Measurements from ENCODE around the gene TULP4.

TULP4 gene

DNA sequence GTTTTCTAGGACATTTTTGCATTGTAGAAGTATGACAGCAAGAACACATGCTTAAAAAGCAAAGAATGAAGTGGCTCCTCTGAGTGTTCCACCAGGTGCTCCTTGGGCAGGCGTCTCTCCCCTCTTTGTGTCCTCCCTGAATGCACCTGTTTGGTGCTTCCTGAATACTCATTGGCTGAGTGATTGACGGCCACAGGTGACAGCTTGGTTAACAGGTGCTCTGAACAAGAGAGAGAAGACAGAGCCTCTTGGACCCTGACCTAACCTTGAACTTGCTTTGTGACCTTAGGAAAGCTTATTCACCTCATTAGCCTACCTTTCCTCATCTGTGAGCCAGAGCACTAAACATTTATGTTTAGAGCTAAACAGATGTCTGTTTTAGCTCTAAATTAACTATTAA lies 93.7 kb downstream of the TULP4 start:
- no peak for DNase-seq (ENCODE audit: low read depth, low spot score)
- no peaks in the 10 kb centered on the region for H3K36me3 ChIP-seq (ENCODE audit: control insufficient read depth, insufficient read depth, low read length)
- H3K27me3 ChIP-seq (ENCODE audit: control insufficient read depth, insufficient read depth, low read length): no peaks in the 10 kb centered on the region
- no peaks in the 10 kb centered on the region for H3K4me1 ChIP-seq (ENCODE audit: control insufficient read depth, insufficient read depth, low read length)
- H3K27ac ChIP-seq (ENCODE audit: low read length): no peak overlapping the region
- no CpG with 5 or more reads among the region's 2 CpGs for WGBS (ENCODE audit: insufficient coverage, insufficient read length)
- H3K9me3 ChIP-seq (ENCODE audit: control insufficient read depth, insufficient read depth, low read length): no peaks in the 10 kb centered on the region
- no peak overlapping the region for H3K4me3 ChIP-seq (ENCODE audit: low read length)

DNA sequence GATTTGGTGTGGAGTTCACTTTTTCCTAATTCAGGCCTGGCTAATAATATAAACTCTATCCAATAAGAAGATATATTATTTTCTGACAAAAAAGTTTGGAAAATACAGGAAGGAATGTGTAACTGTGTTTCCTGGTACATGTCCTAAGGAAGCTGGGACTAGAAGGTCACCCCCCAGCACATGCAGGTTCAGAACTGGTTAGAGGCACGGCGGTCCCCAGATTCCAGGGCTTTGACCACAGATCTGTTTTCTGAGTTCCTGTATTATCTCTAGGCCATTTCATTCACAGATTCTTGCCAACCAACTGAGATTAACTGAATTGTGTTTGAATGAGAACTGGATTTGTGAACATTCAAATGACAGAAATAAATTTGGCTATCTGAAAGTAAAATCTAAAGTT lies 94.5 kb downstream of the TULP4 start:
- H3K27me3 ChIP-seq (ENCODE audit: control insufficient read depth, insufficient read depth, low read length): no peaks in the 10 kb centered on the region
- H3K27ac ChIP-seq (ENCODE audit: low read length): no peak overlapping the region
- H3K36me3 ChIP-seq (ENCODE audit: control insufficient read depth, insufficient read depth, low read length): no peaks in the 10 kb centered on the region
- no peaks in the 10 kb centered on the region for H3K4me1 ChIP-seq (ENCODE audit: control insufficient read depth, insufficient read depth, low read length)
- no peaks in the 10 kb centered on the region for H3K9me3 ChIP-seq (ENCODE audit: control insufficient read depth, insufficient read depth, low read length)
- no CpG with 5 or more reads among the region's 2 CpGs for WGBS (ENCODE audit: insufficient coverage, insufficient read length)
- H3K4me3 ChIP-seq (ENCODE audit: low read length): no peak overlapping the region
- no peak for DNase-seq (ENCODE audit: low read depth, low spot score)

GRCh38 chr6:158408013-158408412 lies 95.7 kb downstream of the TULP4 start:
- no peaks in the 10 kb centered on the region for H3K36me3 ChIP-seq (ENCODE audit: control insufficient read depth, insufficient read depth, low read length)
- H3K9me3 ChIP-seq (ENCODE audit: control insufficient read depth, insufficient read depth, low read length): no peaks in the 10 kb centered on the region
- no peaks in the 10 kb centered on the region for H3K4me1 ChIP-seq (ENCODE audit: control insufficient read depth, insufficient read depth, low read length)
- no CpG with 5 or more reads among the region's 9 CpGs for WGBS (ENCODE audit: insufficient coverage, insufficient read length)
- H3K27ac ChIP-seq (ENCODE audit: low read length): no peak overlapping the region
- H3K27me3 ChIP-seq (ENCODE audit: control insufficient read depth, insufficient read depth, low read length): no peaks in the 10 kb centered on the region
- DNase-seq (ENCODE audit: low read depth, low spot score): no peak
- H3K4me3 ChIP-seq (ENCODE audit: low read length): no peak overlapping the region

DNA sequence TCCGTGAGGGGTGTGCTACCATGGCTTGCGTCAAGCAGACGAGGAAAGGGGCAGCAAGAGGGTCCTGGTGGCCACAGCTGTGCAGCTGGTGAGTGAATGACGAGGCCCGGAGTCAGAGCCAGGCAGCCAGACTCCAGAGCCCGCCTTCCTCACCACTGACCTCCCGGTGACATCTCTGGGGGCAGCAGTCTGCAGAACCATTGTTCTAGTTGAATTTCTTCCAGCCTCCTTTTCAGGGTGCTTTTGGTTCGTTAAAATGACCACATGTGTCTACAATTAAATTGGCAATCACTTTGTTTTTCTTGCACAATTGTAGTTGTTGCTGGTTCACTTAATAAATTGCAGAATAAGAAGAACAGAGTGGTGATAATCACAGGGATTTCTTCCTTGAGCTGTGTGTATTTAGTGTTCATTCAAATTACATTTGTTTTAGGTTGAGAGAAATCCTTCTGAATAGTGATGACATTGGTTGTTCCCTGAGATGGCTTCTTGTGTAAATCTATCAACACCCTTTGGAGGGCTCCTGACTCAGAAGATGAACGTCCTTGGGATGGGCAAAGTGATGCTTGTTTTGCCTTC lies 96.4 kb downstream of the TULP4 start:
- Histone ChIP-seq H3K36me3 (ENCODE audit: control insufficient read depth, insufficient read depth, low read length) (no peaks in the 10 kb centered on the region), H3K9me3 (ENCODE audit: control insufficient read depth, insufficient read depth, low read length) (no peaks in the 10 kb centered on the region), H3K4me1 (ENCODE audit: control insufficient read depth, insufficient read depth, low read length) (no peaks in the 10 kb centered on the region), H3K27ac (ENCODE audit: low read length) (no peak overlapping the region), H3K27me3 (ENCODE audit: control insufficient read depth, insufficient read depth, low read length) (no peaks in the 10 kb centered on the region), H3K4me3 (ENCODE audit: low read length) (no peak overlapping the region)
- no peak for DNase-seq (ENCODE audit: low read depth, low spot score)
- WGBS (ENCODE audit: insufficient coverage, insufficient read length): no CpG with 5 or more reads among the region's 9 CpGs

DNA sequence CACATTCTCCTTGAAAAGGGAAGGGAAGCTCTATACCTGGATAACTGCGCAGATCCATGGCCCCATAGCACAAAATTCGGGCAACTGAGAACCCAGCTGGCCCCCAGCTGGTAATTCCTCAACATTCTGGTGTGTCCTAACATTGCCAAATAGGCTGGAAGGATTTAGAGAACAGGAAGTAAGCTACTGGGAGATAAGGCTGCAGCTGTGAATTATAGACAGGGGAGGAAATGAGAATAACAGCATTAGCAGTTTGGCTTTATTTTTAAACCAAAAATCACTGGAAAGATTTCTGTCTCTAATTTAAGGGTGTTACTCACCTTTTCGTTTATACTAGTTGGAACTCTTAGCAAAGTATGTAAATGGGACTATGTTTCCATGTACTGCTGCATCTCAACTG lies 97.2 kb downstream of the TULP4 start:
- Histone ChIP-seq H3K9me3 (ENCODE audit: control insufficient read depth, insufficient read depth, low read length) (no peaks in the 10 kb centered on the region), H3K27me3 (ENCODE audit: control insufficient read depth, insufficient read depth, low read length) (no peaks in the 10 kb centered on the region), H3K4me3 (ENCODE audit: low read length) (no peak overlapping the region), H3K4me1 (ENCODE audit: control insufficient read depth, insufficient read depth, low read length) (no peaks in the 10 kb centered on the region), H3K36me3 (ENCODE audit: control insufficient read depth, insufficient read depth, low read length) (no peaks in the 10 kb centered on the region), H3K27ac (ENCODE audit: low read length) (no peak overlapping the region)
- DNase-seq (ENCODE audit: low read depth, low spot score): no peak
- WGBS (ENCODE audit: insufficient coverage, insufficient read length): no CpG with 5 or more reads among the region's 3 CpGs

DNA sequence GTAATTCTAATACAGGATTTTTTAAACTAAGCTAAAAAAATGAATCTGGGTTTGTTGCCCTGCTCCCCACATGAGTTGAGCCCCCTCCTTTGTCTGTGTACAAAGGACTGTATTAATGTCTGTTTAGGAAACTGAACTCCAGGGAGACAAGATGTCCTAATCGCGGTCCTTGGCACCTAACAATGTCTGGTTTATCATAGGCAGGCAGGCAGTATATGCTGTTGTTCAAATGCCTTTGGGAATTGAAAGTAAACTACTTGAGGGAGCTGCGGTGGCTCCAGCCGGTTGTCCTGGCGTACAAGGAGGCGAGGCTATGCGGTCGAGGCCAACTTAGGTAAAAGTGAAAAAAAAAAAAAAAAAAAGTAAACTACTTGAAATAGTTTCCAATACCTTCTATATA lies 98.5 kb downstream of the TULP4 start:
- H3K4me1 ChIP-seq (ENCODE audit: control insufficient read depth, insufficient read depth, low read length): no peaks in the 10 kb centered on the region
- H3K27ac ChIP-seq (ENCODE audit: low read length): no peak overlapping the region
- no peaks in the 10 kb centered on the region for H3K36me3 ChIP-seq (ENCODE audit: control insufficient read depth, insufficient read depth, low read length)
- no peak for DNase-seq (ENCODE audit: low read depth, low spot score)
- H3K9me3 ChIP-seq (ENCODE audit: control insufficient read depth, insufficient read depth, low read length): no peaks in the 10 kb centered on the region
- H3K4me3 ChIP-seq (ENCODE audit: low read length): no peak overlapping the region
- no peaks in the 10 kb centered on the region for H3K27me3 ChIP-seq (ENCODE audit: control insufficient read depth, insufficient read depth, low read length)
- no CpG with 5 or more reads among the region's 8 CpGs for WGBS (ENCODE audit: insufficient coverage, insufficient read length)

DNA sequence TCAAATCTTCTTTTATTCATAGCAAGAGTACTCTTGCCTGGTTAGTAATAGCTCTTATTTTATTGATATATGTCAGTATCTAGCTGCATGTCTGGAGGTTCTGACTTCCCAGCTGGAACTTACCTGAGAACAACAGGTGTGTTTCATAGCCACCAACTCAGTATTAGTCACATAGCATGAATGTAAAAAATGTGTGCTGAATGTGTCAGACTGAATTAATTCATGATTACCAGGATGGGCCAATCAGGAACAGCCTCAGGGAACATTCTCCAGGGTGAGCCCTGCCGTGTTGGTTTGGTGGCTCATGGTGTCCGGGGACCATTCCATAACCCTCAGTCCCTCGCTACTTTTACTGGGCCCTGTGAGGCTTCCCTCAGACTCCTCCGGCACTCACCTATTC lies 99.7 kb downstream of the TULP4 start:
- Histone ChIP-seq H3K27me3 (ENCODE audit: control insufficient read depth, insufficient read depth, low read length) (no peaks in the 10 kb centered on the region), H3K4me3 (ENCODE audit: low read length) (no peak overlapping the region), H3K36me3 (ENCODE audit: control insufficient read depth, insufficient read depth, low read length) (no peaks in the 10 kb centered on the region; the same call in 1 of the 2 replicates), H3K27ac (ENCODE audit: low read length) (no peak overlapping the region), H3K9me3 (ENCODE audit: control insufficient read depth, insufficient read depth, low read length) (no peaks in the 10 kb centered on the region), H3K4me1 (ENCODE audit: control insufficient read depth, insufficient read depth, low read length) (no peaks in the 10 kb centered on the region)
- no CpG with 5 or more reads among the region's 4 CpGs for WGBS (ENCODE audit: insufficient coverage, insufficient read length)
- DNase-seq (ENCODE audit: low read depth, low spot score): no peak

DNA sequence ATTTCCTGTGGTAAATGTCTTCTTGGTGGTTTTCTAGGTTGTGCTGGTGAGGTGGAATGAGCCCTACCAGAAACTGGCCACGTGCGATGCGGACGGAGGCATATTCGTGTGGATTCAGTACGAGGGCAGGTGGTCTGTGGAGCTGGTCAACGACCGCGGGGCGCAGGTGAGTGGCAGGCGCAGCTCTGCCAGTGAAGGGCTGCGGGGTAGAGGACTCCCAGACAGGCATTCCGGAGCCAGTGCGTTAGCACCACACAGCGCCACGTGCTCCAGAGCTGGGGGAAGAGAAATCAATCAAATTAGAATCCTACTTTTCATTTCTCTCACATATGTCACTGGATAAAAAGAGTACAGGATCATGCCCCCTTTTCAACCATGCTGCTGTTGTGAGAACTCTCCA lies 100.8 kb downstream of the TULP4 start:
- Histone ChIP-seq H3K27ac (ENCODE audit: low read length) (no peak overlapping the region), H3K9me3 (ENCODE audit: control insufficient read depth, insufficient read depth, low read length) (no peaks in the 10 kb centered on the region), H3K27me3 (ENCODE audit: control insufficient read depth, insufficient read depth, low read length) (no peaks in the 10 kb centered on the region), H3K4me3 (ENCODE audit: low read length) (no peak overlapping the region), H3K36me3 (ENCODE audit: control insufficient read depth, insufficient read depth, low read length) (no peaks in the 10 kb centered on the region; the same call in 1 of the 2 replicates), H3K4me1 (ENCODE audit: control insufficient read depth, insufficient read depth, low read length) (no peaks in the 10 kb centered on the region)
- no CpG with 5 or more reads among the region's 16 CpGs for WGBS (ENCODE audit: insufficient coverage, insufficient read length)
- DNase-seq (ENCODE audit: low read depth, low spot score): no peak

- H3K36me3 ChIP-seq (ENCODE audit: control insufficient read depth, insufficient read depth, low read length): no peaks in the 10 kb centered on the region; the same call in 1 of the 2 replicates
- H3K4me1 ChIP-seq (ENCODE audit: control insufficient read depth, insufficient read depth, low read length): no peaks in the 10 kb centered on the region
- DNase-seq (ENCODE audit: low read depth, low spot score): no peak
- WGBS (ENCODE audit: insufficient coverage, insufficient read length): no CpG with 5 or more reads among the region's 5 CpGs
- H3K27ac ChIP-seq (ENCODE audit: low read length): no peak overlapping the region
- H3K9me3 ChIP-seq (ENCODE audit: control insufficient read depth, insufficient read depth, low read length): no peaks in the 10 kb centered on the region
- H3K27me3 ChIP-seq (ENCODE audit: control insufficient read depth, insufficient read depth, low read length): no peaks in the 10 kb centered on the region
- no peak overlapping the region for H3K4me3 ChIP-seq (ENCODE audit: low read length)
Observed at GRCh38 chr6:158413814-158414565, 101.7 kb downstream of the TULP4 start.

DNA sequence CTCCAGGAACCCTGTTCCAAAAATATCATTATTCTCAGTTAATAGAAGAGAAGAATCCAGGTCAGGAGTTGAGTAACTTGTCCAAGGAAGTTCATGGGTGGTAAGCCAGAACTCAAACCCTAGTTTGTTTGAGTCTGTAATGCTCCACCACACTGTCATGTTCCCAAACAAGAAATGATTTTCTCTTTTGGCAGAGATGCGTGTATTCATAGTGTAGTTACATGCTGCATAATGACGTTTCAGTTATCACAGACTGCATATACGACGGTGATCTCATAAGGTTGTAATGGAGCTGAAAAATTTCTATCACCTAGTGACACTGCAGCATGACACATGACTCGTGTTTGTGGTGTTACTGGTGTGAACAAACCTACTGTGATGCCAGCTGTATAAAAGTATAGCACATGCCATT lies 102.6 kb downstream of the TULP4 start:
- H3K27me3 ChIP-seq (ENCODE audit: control insufficient read depth, insufficient read depth, low read length): no peaks in the 10 kb centered on the region
- WGBS (ENCODE audit: insufficient coverage, insufficient read length): no CpG with 5 or more reads among the region's 5 CpGs
- H3K4me1 ChIP-seq (ENCODE audit: control insufficient read depth, insufficient read depth, low read length): no peaks in the 10 kb centered on the region
- no peak overlapping the region for H3K27ac ChIP-seq (ENCODE audit: low read length)
- H3K9me3 ChIP-seq (ENCODE audit: control insufficient read depth, insufficient read depth, low read length): no peaks in the 10 kb centered on the region
- H3K36me3 ChIP-seq (ENCODE audit: control insufficient read depth, insufficient read depth, low read length): no peaks in the 10 kb centered on the region; the same call in 1 of the 2 replicates
- no peak overlapping the region for H3K4me3 ChIP-seq (ENCODE audit: low read length)
- no peak for DNase-seq (ENCODE audit: low read depth, low spot score)

- no CpG with 5 or more reads among the region's 7 CpGs for WGBS (ENCODE audit: insufficient coverage, insufficient read length)
- Histone ChIP-seq H3K27ac (ENCODE audit: low read length) (no peak overlapping the region), H3K36me3 (ENCODE audit: control insufficient read depth, insufficient read depth, low read length) (no peaks in the 10 kb centered on the region; the same call in 1 of the 2 replicates), H3K27me3 (ENCODE audit: control insufficient read depth, insufficient read depth, low read length) (no peaks in the 10 kb centered on the region), H3K4me3 (ENCODE audit: low read length) (no peak overlapping the region), H3K4me1 (ENCODE audit: control insufficient read depth, insufficient read depth, low read length) (no peaks in the 10 kb centered on the region), H3K9me3 (ENCODE audit: control insufficient read depth, insufficient read depth, low read length) (no peaks in the 10 kb centered on the region)
- DNase-seq (ENCODE audit: low read depth, low spot score): no peak
Observed at GRCh38 chr6:158415666-158416065, 103.4 kb downstream of the TULP4 start.

All from iPS DF 6.9 (cell line).